HEK293 (cell line): ENCODE data around the gene HOXB7.

Experiments used
- IKZF3 ChIP-seq: fragments of 450-650 bp; IDR thresholded peaks from 2 replicates; pipeline ENCODE4 v1.5.0; 2018; ENCODE audit warnings: missing biosample characterization, mild to moderate bottlenecking, missing genetic modification characterization, moderate library complexity
- PRDM1 ChIP-seq: fragments of 450-650 bp; formaldehyde crosslinking; IDR thresholded peaks from 2 replicates; pipeline ENCODE4; 2016; ENCODE audit warnings: missing biosample characterization, missing genetic modification characterization
- SP7 ChIP-seq: fragments of 450-650 bp; formaldehyde crosslinking; IDR thresholded peaks from 2 replicates; pipeline ENCODE4 v1.5.1; 2016; ENCODE audit warnings: missing biosample characterization, missing genetic modification characterization
- TCF7L2 ChIP-seq: IDR thresholded peaks from 2 replicates; pipeline ENCODE4 v1.6.1; 2011; ENCODE audit warnings: low read depth, mild to moderate bottlenecking, inconsistent platforms, low read length, moderate library complexity, borderline replicate concordance
- WT1 ChIP-seq: fragments of 450-650 bp; formaldehyde crosslinking; IDR thresholded peaks from 2 replicates; pipeline ENCODE4 v1.5.1; 2016; ENCODE audit warnings: missing biosample characterization, missing genetic modification characterization
- ZFHX2 ChIP-seq: fragments of 450-650 bp; formaldehyde crosslinking; conservative IDR thresholded peaks from 2 replicates; pipeline ENCODE4 v1.5.1; 2016; ENCODE audit warnings: missing biosample characterization, missing genetic modification characterization
- ZFP37 ChIP-seq: fragments of 450-650 bp; formaldehyde crosslinking; IDR thresholded peaks from 2 replicates; pipeline ENCODE4 v1.5.1; 2016; ENCODE audit warnings: missing biosample characterization, missing genetic modification characterization
- ZNF140 ChIP-seq: fragments of 450-650 bp; formaldehyde crosslinking; IDR thresholded peaks from 2 replicates; pipeline ENCODE4 v1.5.1; 2016; ENCODE audit warnings: missing biosample characterization, missing genetic modification characterization
- ZNF169 ChIP-seq: fragments of 450-650 bp; formaldehyde crosslinking; IDR thresholded peaks from 2 replicates; pipeline ENCODE4 v1.5.1; 2016; ENCODE audit warnings: missing biosample characterization, missing genetic modification characterization
- ZNF19 ChIP-seq: fragments of 450-650 bp; formaldehyde crosslinking; IDR thresholded peaks from 2 replicates; pipeline ENCODE4; 2016; ENCODE audit warnings: missing biosample characterization, missing genetic modification characterization, low read depth
- ZNF202 ChIP-seq: fragments of 450-650 bp; formaldehyde crosslinking; IDR thresholded peaks from 2 replicates; pipeline ENCODE4 v1.5.1; 2016; ENCODE audit warnings: missing biosample characterization, missing genetic modification characterization, borderline replicate concordance
- ZNF239 ChIP-seq: fragments of 450-650 bp; formaldehyde crosslinking; IDR thresholded peaks from 2 replicates; pipeline ENCODE4 v1.5.1; 2016; ENCODE audit warnings: missing biosample characterization, missing genetic modification characterization
- ZNF362 ChIP-seq: fragments of 450-650 bp; formaldehyde crosslinking; IDR thresholded peaks from 2 replicates; pipeline ENCODE4 v1.5.1; 2016; ENCODE audit warnings: missing biosample characterization, missing genetic modification characterization
- ZNF366 ChIP-seq: fragments of 450-650 bp; formaldehyde crosslinking; conservative IDR thresholded peaks from 2 replicates; pipeline ENCODE4 v1.5.1; 2016; ENCODE audit warnings: missing biosample characterization, missing genetic modification characterization
- ZNF404 ChIP-seq: fragments of 450-650 bp; formaldehyde crosslinking; IDR thresholded peaks from 2 replicates; pipeline ENCODE4 v1.5.1; 2017; ENCODE audit warnings: missing biosample characterization, missing genetic modification characterization
- ZNF433 ChIP-seq: fragments of 450-650 bp; formaldehyde crosslinking; IDR thresholded peaks from 2 replicates; pipeline ENCODE4 v1.5.1; 2016; ENCODE audit warnings: missing biosample characterization, missing genetic modification characterization, low read depth
- ZNF473 ChIP-seq: fragments of 450-650 bp; formaldehyde crosslinking; IDR thresholded peaks from 2 replicates; pipeline ENCODE4 v1.5.1; 2017; ENCODE audit warnings: missing biosample characterization, missing genetic modification characterization
- ZNF501 ChIP-seq: fragments of 450-650 bp; formaldehyde crosslinking; IDR thresholded peaks from 2 replicates; pipeline ENCODE4 v1.5.1; 2016; ENCODE audit warnings: missing biosample characterization, missing genetic modification characterization
- ZNF513 ChIP-seq: fragments of 450-650 bp; IDR thresholded peaks from 2 replicates; pipeline ENCODE4 v1.5.1; 2018; ENCODE audit warnings: missing biosample characterization, missing genetic modification characterization
- ZNF514 ChIP-seq: fragments of 450-650 bp; formaldehyde crosslinking; IDR thresholded peaks from 2 replicates; pipeline ENCODE4 v1.5.1; 2016; ENCODE audit warnings: missing biosample characterization, missing genetic modification characterization
- ZNF571 ChIP-seq: fragments of 450-650 bp; formaldehyde crosslinking; IDR thresholded peaks from 2 replicates; pipeline ENCODE4 v1.5.0; 2017; ENCODE audit warnings: missing biosample characterization, missing genetic modification characterization
- ZNF596 ChIP-seq: fragments of 450-650 bp; IDR thresholded peaks from 2 replicates; pipeline ENCODE4 v1.5.0; 2018; ENCODE audit warnings: missing biosample characterization, mild to moderate bottlenecking, missing genetic modification characterization, moderate library complexity
- ZNF600 ChIP-seq: fragments of 450-650 bp; formaldehyde crosslinking; IDR thresholded peaks from 2 replicates; pipeline ENCODE4 v1.5.1; 2016; ENCODE audit warnings: missing biosample characterization, missing genetic modification characterization
- ZNF623 ChIP-seq: fragments of 450-650 bp; formaldehyde crosslinking; IDR thresholded peaks from 2 replicates; pipeline ENCODE4 v1.5.1; 2016; ENCODE audit warnings: missing biosample characterization, missing genetic modification characterization
- ZNF701 ChIP-seq: fragments of 450-650 bp; formaldehyde crosslinking; IDR thresholded peaks from 2 replicates; pipeline ENCODE4 v1.5.1; 2016; ENCODE audit warnings: missing biosample characterization, missing genetic modification characterization
- ZNF768 ChIP-seq: fragments of 450-650 bp; formaldehyde crosslinking; IDR thresholded peaks from 2 replicates; pipeline ENCODE4 v1.5.1; 2018; ENCODE audit warnings: missing biosample characterization, mild to moderate bottlenecking, missing genetic modification characterization
- ZNF843 ChIP-seq: fragments of 450-650 bp; formaldehyde crosslinking; IDR thresholded peaks from 2 replicates; pipeline ENCODE4 v1.5.1; 2016; ENCODE audit warnings: missing biosample characterization, missing genetic modification characterization
- ZSCAN23 ChIP-seq: fragments of 450-650 bp; formaldehyde crosslinking; IDR thresholded peaks from 2 replicates; pipeline ENCODE4 v1.5.1; 2016; ENCODE audit warnings: missing biosample characterization, missing genetic modification characterization
- ZSCAN30 ChIP-seq: fragments of 450-650 bp; IDR thresholded peaks from 2 replicates; pipeline ENCODE4 v1.5.1; 2018; ENCODE audit warnings: missing biosample characterization, mild to moderate bottlenecking, missing genetic modification characterization, moderate library complexity
- ZXDB ChIP-seq: fragments of 450-650 bp; formaldehyde crosslinking; IDR thresholded peaks from 2 replicates; pipeline ENCODE4 v1.5.1; 2016; ENCODE audit warnings: missing biosample characterization, missing genetic modification characterization
- TF ChIP-seq, protein P1 (sequence below): fragments of 450-650 bp; formaldehyde crosslinking; IDR thresholded peaks from 2 replicates; pipeline ENCODE4 v1.5.1; 2016; ENCODE audit warnings: missing biosample characterization, missing genetic modification characterization, low read depth
- TF ChIP-seq, protein P2 (sequence below): sonication (generic); formaldehyde crosslinking; IDR thresholded peaks from 2 replicates; pipeline ENCODE4 v1.8.1; 2022; ENCODE audit warnings: mild to moderate bottlenecking, moderate library complexity, missing genetic modification reagents
- TF ChIP-seq, protein P3 (sequence below): fragments of 450-650 bp; formaldehyde crosslinking; IDR thresholded peaks from 2 replicates; pipeline ENCODE4 v1.5.1; 2016; ENCODE audit warnings: missing biosample characterization, missing genetic modification characterization

Gene HOXB7

DNA sequence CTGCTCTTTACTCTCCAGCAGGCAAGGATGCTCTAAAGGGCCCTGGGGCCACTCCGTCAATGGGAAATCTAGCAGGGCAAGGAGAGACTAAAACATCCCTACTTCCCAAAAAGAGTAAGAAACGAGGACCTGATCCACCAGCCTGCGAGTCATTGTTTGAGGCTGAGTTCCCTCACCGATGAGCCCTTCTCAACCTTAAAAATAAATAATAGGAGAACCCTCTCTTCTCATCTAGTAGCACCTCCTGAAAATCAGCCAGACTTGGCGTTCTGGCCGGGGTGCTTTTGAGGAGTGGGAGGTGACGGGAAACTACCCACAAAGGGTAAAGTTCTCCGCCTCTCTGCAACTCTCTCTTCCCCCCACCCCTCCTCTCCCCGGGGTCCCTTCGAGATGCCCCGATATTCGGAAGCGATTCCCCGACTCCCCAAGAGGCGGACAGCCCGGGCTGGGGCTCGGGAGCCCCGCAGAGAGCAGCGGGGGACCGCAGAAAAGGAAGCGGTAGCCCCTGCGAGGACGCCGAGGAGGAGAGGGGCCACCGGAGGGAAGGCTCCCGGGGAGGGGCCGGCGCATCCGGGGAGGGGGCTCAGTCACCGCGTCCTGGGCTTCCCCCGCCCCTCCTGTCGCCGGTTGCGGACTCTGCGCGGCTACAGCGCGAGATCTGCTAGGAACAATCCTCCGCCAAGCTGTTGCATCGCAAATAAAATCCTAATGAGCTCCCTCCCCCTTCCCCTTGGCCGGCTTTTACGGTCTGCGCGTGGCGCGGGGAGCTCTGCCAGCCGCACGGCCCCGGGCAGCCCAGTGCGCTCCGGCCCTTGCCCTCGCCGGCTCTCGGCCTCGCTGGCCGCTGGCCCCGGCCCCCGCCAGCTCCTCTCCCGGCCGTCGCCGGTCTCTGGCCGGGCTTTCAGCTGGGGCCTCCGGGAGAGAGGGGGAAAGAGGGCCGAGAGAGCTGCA, 14.0 kb upstream of the HOXB7 start (continued):
- TF ChIP-seq ZNF596, result 0 out of 2 replicates have a peak, but pooled peaks have one; percentile 7
- TF ChIP-seq ZNF140 (tag by site-specific recombination), result no peak
- TF ChIP-seq ZNF433 (tag by site-specific recombination), result no peak
- no peak for TF ChIP-seq ZNF473
- TF ChIP-seq ZNF362 (tag by site-specific recombination), result no peak
- 0 out of 2 replicates have a peak, but pooled peaks have one; percentile 38 for TF ChIP-seq WT1
- TF ChIP-seq ZFHX2 (tag by site-specific recombination), result no peak
- no peak for TF ChIP-seq ZNF202 (tag by site-specific recombination)
- no peak for TF ChIP-seq ZNF366 (tag by site-specific recombination)
- TF ChIP-seq ZNF501 (tag by site-specific recombination), result no peak
- TF ChIP-seq PRDM1 (tag by site-specific recombination), result no peak
- no peak for TF ChIP-seq ZNF19 (tag by site-specific recombination)
- peak; percentile 45 for TF ChIP-seq ZSCAN30 (tag by site-specific recombination)
- peak; percentile 23; the same call in 1 of the 2 replicates for TF ChIP-seq IKZF3 (tag by site-specific recombination)
- TF ChIP-seq, protein P1, sequence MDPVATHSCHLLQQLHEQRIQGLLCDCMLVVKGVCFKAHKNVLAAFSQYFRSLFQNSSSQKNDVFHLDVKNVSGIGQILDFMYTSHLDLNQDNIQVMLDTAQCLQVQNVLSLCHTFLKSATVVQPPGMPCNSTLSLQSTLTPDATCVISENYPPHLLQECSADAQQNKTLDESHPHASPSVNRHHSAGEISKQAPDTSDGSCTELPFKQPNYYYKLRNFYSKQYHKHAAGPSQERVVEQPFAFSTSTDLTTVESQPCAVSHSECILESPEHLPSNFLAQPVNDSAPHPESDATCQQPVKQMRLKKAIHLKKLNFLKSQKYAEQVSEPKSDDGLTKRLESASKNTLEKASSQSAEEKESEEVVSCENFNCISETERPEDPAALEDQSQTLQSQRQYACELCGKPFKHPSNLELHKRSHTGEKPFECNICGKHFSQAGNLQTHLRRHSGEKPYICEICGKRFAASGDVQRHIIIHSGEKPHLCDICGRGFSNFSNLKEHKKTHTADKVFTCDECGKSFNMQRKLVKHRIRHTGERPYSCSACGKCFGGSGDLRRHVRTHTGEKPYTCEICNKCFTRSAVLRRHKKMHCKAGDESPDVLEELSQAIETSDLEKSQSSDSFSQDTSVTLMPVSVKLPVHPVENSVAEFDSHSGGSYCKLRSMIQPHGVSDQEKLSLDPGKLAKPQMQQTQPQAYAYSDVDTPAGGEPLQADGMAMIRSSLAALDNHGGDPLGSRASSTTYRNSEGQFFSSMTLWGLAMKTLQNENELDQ, result no peak
- TF ChIP-seq, protein P2, sequence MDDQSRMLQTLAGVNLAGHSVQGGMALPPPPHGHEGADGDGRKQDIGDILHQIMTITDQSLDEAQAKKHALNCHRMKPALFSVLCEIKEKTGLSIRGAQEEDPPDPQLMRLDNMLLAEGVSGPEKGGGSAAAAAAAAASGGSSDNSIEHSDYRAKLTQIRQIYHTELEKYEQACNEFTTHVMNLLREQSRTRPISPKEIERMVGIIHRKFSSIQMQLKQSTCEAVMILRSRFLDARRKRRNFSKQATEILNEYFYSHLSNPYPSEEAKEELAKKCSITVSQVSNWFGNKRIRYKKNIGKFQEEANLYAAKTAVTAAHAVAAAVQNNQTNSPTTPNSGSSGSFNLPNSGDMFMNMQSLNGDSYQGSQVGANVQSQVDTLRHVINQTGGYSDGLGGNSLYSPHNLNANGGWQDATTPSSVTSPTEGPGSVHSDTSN (CRISPR knock-in tag), result no peak
- TF ChIP-seq ZNF600 (tag by site-specific recombination), result peak; percentile 79
- TF ChIP-seq ZFP37 (tag by site-specific recombination), result no peak
- no peak; the same call in 1 of the 2 replicates for TF ChIP-seq ZNF768
- no peak for TF ChIP-seq ZNF571 (tag by site-specific recombination)
- TF ChIP-seq ZNF623 (tag by site-specific recombination), result no peak
- TF ChIP-seq ZNF169 (tag by site-specific recombination), result no peak
- no peak for TF ChIP-seq ZNF701 (tag by site-specific recombination)
- no peak; the same call in 1 of the 2 replicates for TF ChIP-seq ZNF843 (tag by site-specific recombination)
- no peak for TF ChIP-seq ZNF514 (tag by site-specific recombination)
- TF ChIP-seq, protein P3, sequence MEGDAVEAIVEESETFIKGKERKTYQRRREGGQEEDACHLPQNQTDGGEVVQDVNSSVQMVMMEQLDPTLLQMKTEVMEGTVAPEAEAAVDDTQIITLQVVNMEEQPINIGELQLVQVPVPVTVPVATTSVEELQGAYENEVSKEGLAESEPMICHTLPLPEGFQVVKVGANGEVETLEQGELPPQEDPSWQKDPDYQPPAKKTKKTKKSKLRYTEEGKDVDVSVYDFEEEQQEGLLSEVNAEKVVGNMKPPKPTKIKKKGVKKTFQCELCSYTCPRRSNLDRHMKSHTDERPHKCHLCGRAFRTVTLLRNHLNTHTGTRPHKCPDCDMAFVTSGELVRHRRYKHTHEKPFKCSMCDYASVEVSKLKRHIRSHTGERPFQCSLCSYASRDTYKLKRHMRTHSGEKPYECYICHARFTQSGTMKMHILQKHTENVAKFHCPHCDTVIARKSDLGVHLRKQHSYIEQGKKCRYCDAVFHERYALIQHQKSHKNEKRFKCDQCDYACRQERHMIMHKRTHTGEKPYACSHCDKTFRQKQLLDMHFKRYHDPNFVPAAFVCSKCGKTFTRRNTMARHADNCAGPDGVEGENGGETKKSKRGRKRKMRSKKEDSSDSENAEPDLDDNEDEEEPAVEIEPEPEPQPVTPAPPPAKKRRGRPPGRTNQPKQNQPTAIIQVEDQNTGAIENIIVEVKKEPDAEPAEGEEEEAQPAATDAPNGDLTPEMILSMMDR (tag by site-specific recombination), result no peak
- TF ChIP-seq ZNF513, result no peak
- TF ChIP-seq ZNF404 (tag by site-specific recombination), result no peak
- TF ChIP-seq TCF7L2, result no peak
- peak; percentile 51; the same call in 1 of the 2 replicates for TF ChIP-seq ZXDB (tag by site-specific recombination)
- no peak for TF ChIP-seq ZNF239 (tag by site-specific recombination)
- TF ChIP-seq SP7, result no peak
- TF ChIP-seq ZSCAN23, result no peak
